H9 (cell line): Measurements from ENCODE around the gene PCDHGA2. TPM values are rescaled to one million over a fixed set of nuclear protein-coding genes. Genes with fewer than 3 reads are reported as not detected.

Source experiments
- DNase-seq: peaks from one replicate; pipeline ENCODE4 v3.0.0-alpha.2; 2017
- H2AFZ ChIP-seq: one replicate; pipeline ENCODE4 v1.6.1; 2013; ENCODE audit warnings: mild to moderate bottlenecking, low read length, control low read depth, moderate library complexity
- H2AK5ac ChIP-seq: 2 replicates; pipeline ENCODE4 v1.6.1; 2013; ENCODE audit warnings: low read length, control low read depth, mixed read lengths; ENCODE audit not compliant: insufficient read length
- H2BK120ac ChIP-seq: one replicate; pipeline ENCODE4 v1.6.1; 2013; ENCODE audit warnings: low read depth, mild to moderate bottlenecking, low read length, control low read depth, inconsistent platforms; ENCODE audit not compliant: poor library complexity, severe bottlenecking
- H2BK12ac ChIP-seq: 2 replicates; pipeline ENCODE4 v1.6.1; 2013; ENCODE audit warnings: low read length, control low read depth, mixed read lengths, low read depth; ENCODE audit not compliant: insufficient read length
- H2BK15ac ChIP-seq: 2 replicates; pipeline ENCODE4 v1.6.1; 2013; ENCODE audit warnings: low read depth, low read length, control low read depth
- H2BK20ac ChIP-seq: one replicate; pipeline ENCODE4 v1.6.1; 2013; ENCODE audit warnings: low read depth, mild to moderate bottlenecking, low read length, control low read depth, inconsistent platforms; ENCODE audit not compliant: poor library complexity, severe bottlenecking
- H2BK5ac ChIP-seq: 2 replicates; pipeline ENCODE4 v1.6.1; 2013; ENCODE audit warnings: low read length, control low read depth, mixed read lengths; ENCODE audit not compliant: insufficient read length
- H3K14ac ChIP-seq: 2 replicates; pipeline ENCODE4 v1.6.1; 2013; ENCODE audit warnings: low read length, control low read depth; ENCODE audit not compliant: insufficient read depth
- H3K18ac ChIP-seq: 2 replicates; pipeline ENCODE4 v1.6.1; 2013; ENCODE audit warnings: low read depth, mild to moderate bottlenecking, mixed read lengths, low read length, control low read depth; ENCODE audit not compliant: insufficient read length
- H3K23ac ChIP-seq: 2 replicates; pipeline ENCODE4 v1.6.1; 2013; ENCODE audit warnings: low read length, control low read depth, mixed read lengths, low read depth; ENCODE audit not compliant: insufficient read length
- H3K23me2 ChIP-seq: 2 replicates; pipeline ENCODE4 v1.6.1; 2013; ENCODE audit warnings: low read depth, mild to moderate bottlenecking, mixed read lengths, low read length, control low read depth; ENCODE audit not compliant: insufficient read length, poor library complexity, severe bottlenecking
- H3K27ac ChIP-seq: 2 replicates; pipeline ENCODE4 v1.5.1; 2013; ENCODE audit warnings: low read length, control low read depth, mixed read lengths, low read depth; ENCODE audit not compliant: insufficient read length
- H3K27me3 ChIP-seq: 2 replicates; pipeline ENCODE4 v1.6.1; 2013; ENCODE audit warnings: low read length, control low read depth, inconsistent platforms; ENCODE audit not compliant: insufficient read depth
- H3K4ac ChIP-seq: 2 replicates; pipeline ENCODE4 v1.6.1; 2013; ENCODE audit warnings: low read depth, mild to moderate bottlenecking, control low read depth, inconsistent platforms, low read length, moderate library complexity
- H3K4me1 ChIP-seq: 2 replicates; pipeline ENCODE4 v1.6.1; 2013; ENCODE audit warnings: low read length, control low read depth, inconsistent platforms; ENCODE audit not compliant: insufficient read depth
- H3K4me2 ChIP-seq: 2 replicates; pipeline ENCODE4 v1.6.1; 2013; ENCODE audit warnings: low read length, control low read depth, mixed read lengths; ENCODE audit not compliant: insufficient read length, insufficient read depth
- H3K56ac ChIP-seq: 2 replicates; pipeline ENCODE4 v1.6.1; 2013; ENCODE audit warnings: low read depth, mild to moderate bottlenecking, mixed read lengths, low read length, control low read depth; ENCODE audit not compliant: insufficient read length
- H3K79me1 ChIP-seq: 2 replicates; pipeline ENCODE4 v1.6.1; 2013; ENCODE audit warnings: low read depth, mild to moderate bottlenecking, moderate library complexity, low read length, control low read depth, inconsistent platforms; ENCODE audit not compliant: insufficient read depth, poor library complexity, severe bottlenecking
- H3K79me2 ChIP-seq: 2 replicates; pipeline ENCODE4 v1.6.1; 2013; ENCODE audit warnings: low read length, control low read depth, inconsistent platforms; ENCODE audit not compliant: insufficient read depth
- H3K9ac ChIP-seq: 2 replicates; pipeline ENCODE4 v1.6.1; 2013; ENCODE audit warnings: low read length, control low read depth, mixed read lengths; ENCODE audit not compliant: insufficient read length; ENCODE audit errors: extremely low read depth
- H3K9me3 ChIP-seq: one replicate; pipeline ENCODE4 v1.6.1; 2013; ENCODE audit warnings: low read depth, low read length, inconsistent platforms; ENCODE audit not compliant: control insufficient read depth
- H3T11ph ChIP-seq: one replicate; pipeline ENCODE4 v1.6.1; 2013; ENCODE audit warnings: mild to moderate bottlenecking, low read length, control low read depth, inconsistent platforms
- H4K20me1 ChIP-seq: one replicate; pipeline ENCODE4 v1.6.1; 2013; ENCODE audit not compliant: control insufficient read depth, insufficient read length, insufficient read depth
- H4K5ac ChIP-seq: 2 replicates; pipeline ENCODE4 v1.6.1; 2013; ENCODE audit warnings: low read depth, mild to moderate bottlenecking, mixed read lengths, low read length, control low read depth; ENCODE audit not compliant: insufficient read length
- H4K8ac ChIP-seq: replicated peaks from 2 replicates; pipeline ENCODE4 v1.6.1; 2013; ENCODE audit warnings: low read length, control low read depth, mixed read lengths, low read depth; ENCODE audit not compliant: insufficient read length
- H4K91ac ChIP-seq: 2 replicates; pipeline ENCODE4 v1.6.1; 2013; ENCODE audit warnings: low read depth, mild to moderate bottlenecking, moderate library complexity, mixed read lengths, low read length, control low read depth; ENCODE audit not compliant: insufficient read length
- H3K27ac Mint-ChIP-seq, 3 experiments: 2 replicates in 2 of 3; 3 replicates in 1 of 3; pipeline ENCODE4 v1.8.0; 2020 to 2021; ENCODE audit warnings: mixed read lengths in 3 of 3, mild to moderate bottlenecking in 1 of 3, moderate library complexity in 1 of 3
- H3K27me3 Mint-ChIP-seq: 2 replicates; pipeline ENCODE4 v1.8.0; 2021; ENCODE audit warnings: low read depth, mild to moderate bottlenecking, moderate library complexity, mixed read lengths
- H3K36me3 Mint-ChIP-seq, 3 experiments: 2 replicates in 2 of 3; 3 replicates in 1 of 3; pipeline ENCODE4 v1.8.0; 2020 to 2021; ENCODE audit warnings: low read depth in 3 of 3, mixed read lengths in 3 of 3; ENCODE audit not compliant: insufficient read depth in 1 of 3
- H3K4me1 Mint-ChIP-seq, 2 experiments: 2 replicates each; pipeline ENCODE4 v1.8.0; 2020; ENCODE audit warnings: mixed read lengths in 2 of 2
- H3K4me3 Mint-ChIP-seq, 2 experiments: 2 replicates in 1 of 2; 3 replicates in 1 of 2; pipeline ENCODE4 v1.8.0; 2020 to 2021; ENCODE audit warnings: mild to moderate bottlenecking in 2 of 2, mixed read lengths in 2 of 2, moderate library complexity in 1 of 2
- H3K9me3 Mint-ChIP-seq, 2 experiments: 2 replicates in 1 of 2; 3 replicates in 1 of 2; pipeline ENCODE4 v1.8.0; 2020; ENCODE audit warnings: mild to moderate bottlenecking in 2 of 2, mixed read lengths in 2 of 2, moderate library complexity in 1 of 2
- CTCF ChIP-seq: fragments of 200-600 bp; sonication (generic); conservative IDR thresholded peaks from 3 replicates; pipeline ENCODE4 v1.8.0; 2021; ENCODE audit warnings: antibody characterized with exemption, mild to moderate bottlenecking
- WGBS: extraction: QIAGEN DNeasy Blood & Tissue Kit; methylation state at CpG from one replicate; pipeline ENCODE4 v1.1.7; 2013; ENCODE audit warnings: missing lambda C conversion rate, low lambda C conversion rate, mixed read lengths; ENCODE audit not compliant: insufficient read length; ENCODE audit errors: extremely low coverage; 5-methylcytosine and 5-hydroxymethylcytosine counted together
- total RNA-seq: library from RNA; stranded (reverse); gene quantifications from 2 replicates; pipeline ENCODE4 v1.2.1, GENCODE V29; 2021

PCDHGA2 gene
- total RNA-seq, 1 experiment from 2014 or later: 0.90 TPM

GRCh38 chr5:141384471-141385267 lies 46.1 kb downstream of the PCDHGA2 start:
- H2BK120ac ChIP-seq: no peak overlapping the region
- no peak overlapping the region for H3K23ac ChIP-seq
- H3K79me2 ChIP-seq: no peaks in the 10 kb centered on the region
- no peak overlapping the region for H2BK5ac ChIP-seq
- H2BK12ac ChIP-seq: no peak overlapping the region
- no peak overlapping the region for H2BK20ac ChIP-seq
- H3K23me2 ChIP-seq: no peaks in the 10 kb centered on the region
- no peak overlapping the region for H3K18ac ChIP-seq
- H4K8ac ChIP-seq: no peak overlapping the region
- no peaks in the 10 kb centered on the region for H3K79me1 ChIP-seq
- H3K9me3 ChIP-seq: peaks cover 38% of the 10 kb centered on the region
- peaks cover 12% of the 10 kb centered on the region; the same call in 1 of the 2 replicates for H3K27me3 Mint-ChIP-seq
- peaks cover 16 to 51% (median 34%) of the 10 kb centered on the region in 3 experiments for H3K36me3 Mint-ChIP-seq
- no peak overlapping the region for H3K4ac ChIP-seq
- H3T11ph ChIP-seq: no peak overlapping the region
- peaks cover 71 to 76% of the 10 kb centered on the region in 2 experiments for H3K9me3 Mint-ChIP-seq
- H3K4me1 ChIP-seq: 0 out of 2 replicates have a peak, but pooled peaks cover 2% of the 10 kb centered on the region
- no peak overlapping the region for H3K27ac ChIP-seq
- H3K4me1 Mint-ChIP-seq: no peaks in the 10 kb centered on the region
- no peak overlapping the region for H2BK15ac ChIP-seq
- no peak overlapping the region for H3K56ac ChIP-seq
- no peak overlapping the region for H2AFZ ChIP-seq
- no peak for DNase-seq
- no peak overlapping the region for H3K9ac ChIP-seq
- no peak overlapping the region for H2AK5ac ChIP-seq
- TF ChIP-seq CTCF: no peak
- H3K4me3 Mint-ChIP-seq: no peak overlapping the region
- no peaks in the 10 kb centered on the region for H4K20me1 ChIP-seq
- no peak overlapping the region for H4K5ac ChIP-seq
- no peak overlapping the region for H3K4me2 ChIP-seq
- H3K27me3 ChIP-seq: no peaks in the 10 kb centered on the region
- no CpG with 5 or more reads among the region's 43 CpGs for WGBS
- H3K14ac ChIP-seq: no peak overlapping the region
- no peak overlapping the region for H3K27ac Mint-ChIP-seq
- no peak overlapping the region for H4K91ac ChIP-seq
